ENCODE measurements around the gene COLEC11. TPM values are rescaled to one million over a fixed set of nuclear protein-coding genes. Genes with fewer than 3 reads are reported as not detected.
A peak's percentile ranks its signal among the peaks of the same experiment; 100 is the strongest.

Gene COLEC11
- total and polyA plus RNA-seq, 2 of the 13 experiments (the other 11 are each of a cell fraction or from before 2014, with no cell fraction given), result 1.5 to 3.0 TPM

DNA sequence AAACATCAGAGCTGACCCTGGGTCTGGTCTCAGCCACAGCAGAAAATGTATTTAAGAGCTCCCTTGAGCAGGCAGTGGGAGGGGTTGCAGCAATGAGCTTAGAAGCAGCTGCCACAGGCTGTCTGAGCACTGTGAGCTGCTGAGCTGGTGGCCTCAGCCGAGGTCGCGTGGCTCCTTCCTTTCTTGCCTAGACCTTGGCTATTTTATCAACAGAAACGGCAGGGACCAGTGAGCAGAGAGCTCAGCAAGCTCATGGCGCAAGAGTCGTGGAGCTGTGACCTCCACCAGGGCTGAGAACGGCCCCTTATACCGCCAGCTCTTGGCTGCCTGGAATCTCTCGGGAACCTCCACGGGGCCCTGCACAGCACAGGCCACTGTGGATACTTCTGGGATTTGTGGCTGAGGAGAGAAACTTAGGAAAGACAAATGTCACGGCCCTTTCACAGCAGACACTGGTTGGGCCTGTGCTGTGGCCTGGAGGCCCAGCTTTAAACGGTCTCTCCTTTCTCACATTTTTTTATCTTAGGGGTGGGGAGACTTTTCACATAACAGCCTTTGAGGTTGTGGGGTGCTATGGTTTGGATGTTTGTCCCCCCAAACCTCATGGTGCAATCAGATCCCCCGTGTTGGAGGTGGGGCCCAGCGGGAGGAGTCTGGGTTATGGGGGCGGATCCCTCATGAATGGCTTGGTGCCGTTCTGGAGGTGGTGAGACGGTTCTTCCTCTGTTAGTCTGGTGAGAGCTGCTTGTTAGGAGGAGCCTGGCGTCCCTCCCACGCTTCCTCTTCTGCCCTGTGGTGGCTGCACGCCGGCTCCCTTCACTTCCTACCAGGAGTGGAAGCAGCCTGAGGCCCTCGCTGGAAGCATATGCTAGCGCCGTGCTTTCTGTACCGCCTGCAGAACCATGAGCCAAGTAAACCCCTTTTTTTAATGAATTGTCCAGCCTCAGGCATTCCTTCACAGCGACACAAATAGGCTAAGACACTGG is 64.8 kb downstream of the COLEC11 start (continued):
- TF ChIP-seq BCL3 (CRISPR knock-in tag; IDR thresholded peaks at IDR 0.05), result peak; percentile 72; the same call in 1 of the 2 replicates
- TF ChIP-seq, protein P1, sequence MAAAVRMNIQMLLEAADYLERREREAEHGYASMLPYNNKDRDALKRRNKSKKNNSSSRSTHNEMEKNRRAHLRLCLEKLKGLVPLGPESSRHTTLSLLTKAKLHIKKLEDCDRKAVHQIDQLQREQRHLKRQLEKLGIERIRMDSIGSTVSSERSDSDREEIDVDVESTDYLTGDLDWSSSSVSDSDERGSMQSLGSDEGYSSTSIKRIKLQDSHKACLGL (CRISPR knock-in tag; IDR thresholded peaks at IDR 0.05), result no peak
- TF ChIP-seq PHF8 (CRISPR knock-in tag; IDR thresholded peaks at IDR 0.05), result peak; percentile 56; the same call in 1 of the 2 replicates
- peak; percentile 82; the same call in 1 of the 2 replicates for TF ChIP-seq ZNF292 (CRISPR knock-in tag; IDR thresholded peaks at IDR 0.05; ENCODE audit: borderline replicate concordance, low read depth)
- TF ChIP-seq ZNF547 (CRISPR knock-in tag; IDR thresholded peaks at IDR 0.05), result 0 out of 2 replicates have a peak, but pooled peaks have one; percentile 8
- TF ChIP-seq, protein P2, sequence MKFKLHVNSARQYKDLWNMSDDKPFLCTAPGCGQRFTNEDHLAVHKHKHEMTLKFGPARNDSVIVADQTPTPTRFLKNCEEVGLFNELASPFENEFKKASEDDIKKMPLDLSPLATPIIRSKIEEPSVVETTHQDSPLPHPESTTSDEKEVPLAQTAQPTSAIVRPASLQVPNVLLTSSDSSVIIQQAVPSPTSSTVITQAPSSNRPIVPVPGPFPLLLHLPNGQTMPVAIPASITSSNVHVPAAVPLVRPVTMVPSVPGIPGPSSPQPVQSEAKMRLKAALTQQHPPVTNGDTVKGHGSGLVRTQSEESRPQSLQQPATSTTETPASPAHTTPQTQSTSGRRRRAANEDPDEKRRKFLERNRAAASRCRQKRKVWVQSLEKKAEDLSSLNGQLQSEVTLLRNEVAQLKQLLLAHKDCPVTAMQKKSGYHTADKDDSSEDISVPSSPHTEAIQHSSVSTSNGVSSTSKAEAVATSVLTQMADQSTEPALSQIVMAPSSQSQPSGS (CRISPR knock-in tag; IDR thresholded peaks at IDR 0.05), result 0 out of 2 replicates have a peak, but pooled peaks have one; percentile 29
- no peak for TF ChIP-seq ARNT (IDR thresholded peaks at IDR 0.05)
- no peak for TF ChIP-seq FOXK1 (CRISPR knock-in tag; IDR thresholded peaks at IDR 0.05; ENCODE audit: borderline replicate concordance, low read depth)
- no peak for TF ChIP-seq ZNF101 (CRISPR knock-in tag; IDR thresholded peaks at IDR 0.05; ENCODE audit: borderline replicate concordance, low read depth)
- no peak for TF ChIP-seq ZNF33A (CRISPR knock-in tag; IDR thresholded peaks at IDR 0.05; ENCODE audit: borderline replicate concordance)
- no peak for TF ChIP-seq ZNF614 (CRISPR knock-in tag; IDR thresholded peaks at IDR 0.05; ENCODE audit: borderline replicate concordance)
- no peak for TF ChIP-seq HOXA7 (CRISPR knock-in tag; IDR thresholded peaks at IDR 0.05)
- no peak for TF ChIP-seq RCOR2 (CRISPR knock-in tag; IDR thresholded peaks at IDR 0.05)
- TF ChIP-seq ATM (IDR thresholded peaks at IDR 0.05; ENCODE audit: borderline replicate concordance), result no peak
- no peak for TF ChIP-seq ZNF331 (CRISPR knock-in tag; IDR thresholded peaks at IDR 0.05)
- 0 out of 2 replicates have a peak, but pooled peaks have one; percentile 67 for TF ChIP-seq CCDC6 (CRISPR knock-in tag; IDR thresholded peaks at IDR 0.05)
- 0 out of 2 replicates have a peak, but pooled peaks have one; percentile 7 for TF ChIP-seq ZNF629 (CRISPR knock-in tag; conservative IDR thresholded peaks at IDR 0.05)
- TF ChIP-seq, protein P3, sequence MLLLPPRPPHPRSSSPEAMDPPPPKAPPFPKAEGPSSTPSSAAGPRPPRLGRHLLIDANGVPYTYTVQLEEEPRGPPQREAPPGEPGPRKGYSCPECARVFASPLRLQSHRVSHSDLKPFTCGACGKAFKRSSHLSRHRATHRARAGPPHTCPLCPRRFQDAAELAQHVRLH (CRISPR knock-in tag; IDR thresholded peaks at IDR 0.05; ENCODE audit: borderline replicate concordance, low read depth), result peak; percentile 30; the same call in 1 of the 2 replicates
- peak; percentile 89 for TF ChIP-seq ZNF687 (CRISPR knock-in tag; IDR thresholded peaks at IDR 0.05)
- 0 out of 2 replicates have a peak, but pooled peaks have one; percentile 31 for TF ChIP-seq ZNF251 (CRISPR knock-in tag; IDR thresholded peaks at IDR 0.05)
- TF ChIP-seq PHF21A (CRISPR knock-in tag; IDR thresholded peaks at IDR 0.05), result no peak; the same call in 1 of the 2 replicates
